Suprapubic skin (tissue), 4 donors: Measurements from ENCODE around the gene FARSA. TPM values are rescaled to one million over a fixed set of nuclear protein-coding genes. Genes with fewer than 3 reads are reported as not detected.

ENCODE experiments used
- DNase-seq, 2 donors: peaks; one replicate each; pipeline ENCODE4 v3.0.0-alpha.2; 2019; ENCODE audit warnings: low spot score in 2 of 2
- H3K27ac ChIP-seq: fragments of 200-600 bp; sonication (generic); one replicate; pipeline ENCODE4 v1.5.1; 2019
- H3K27me3 ChIP-seq: fragments of 200-600 bp; sonication (generic); one replicate; pipeline ENCODE4 v1.5.1; 2019
- H3K36me3 ChIP-seq: fragments of 200-600 bp; sonication (generic); one replicate; pipeline ENCODE4 v1.5.1; 2019
- H3K4me1 ChIP-seq: fragments of 200-600 bp; sonication (generic); one replicate; pipeline ENCODE4 v1.5.1; 2019
- H3K4me3 ChIP-seq: fragments of 200-600 bp; sonication (generic); one replicate; pipeline ENCODE4 v1.5.1; 2019; ENCODE audit warnings: mild to moderate bottlenecking
- H3K9me3 ChIP-seq: fragments of 200-600 bp; sonication (generic); one replicate; pipeline ENCODE4 v1.5.1; 2019
- EP300 ChIP-seq: sonication (generic); formaldehyde crosslinking; IDR thresholded peaks from one replicate; pipeline ENCODE4 v1.6.1; 2017; ENCODE audit warnings: antibody characterized with exemption
- POLR2A ChIP-seq, 2 donors: fragments of 450-650 bp; IDR thresholded peaks; one replicate each; pipeline ENCODE4 v1.6.1; 2017; ENCODE audit warnings: antibody characterized with exemption in 2 of 2, mild to moderate bottlenecking in 2 of 2, moderate library complexity in 2 of 2
- POLR2AphosphoS5 ChIP-seq, 3 donors: sonication (generic); formaldehyde crosslinking; IDR thresholded peaks; one replicate each; pipeline ENCODE4 v1.6.1; 2017; ENCODE audit warnings: antibody characterized with exemption in 3 of 3
- WGBS: methylation state at CpG from one replicate; pipeline ENCODE4 v1.1.5; 2018; 5-methylcytosine and 5-hydroxymethylcytosine counted together
- total RNA-seq, 4 donors: library from RNA; depleted of rRNA; stranded (reverse); fragments of >200 nt; gene quantifications; one replicate each; pipeline ENCODE4 v1.1.0, GENCODE V29; 2016
- TF ChIP-seq, protein P1 (sequence below), 2 donors: fragments of 200-600 bp in 1 of 2; fragments of 450-650 bp in 1 of 2; sonication (generic) in 1 of 2; IDR thresholded peaks; one replicate each; pipeline ENCODE4 v1.5.1; 2016 to 2019; ENCODE audit warnings: antibody characterized with exemption in 2 of 2, mild to moderate bottlenecking in 1 of 2, moderate library complexity in 1 of 2

FARSA gene
- total RNA-seq, 4 donors from 2014 or later: 49.0 to 60.6 (median 50.9) TPM

DNA sequence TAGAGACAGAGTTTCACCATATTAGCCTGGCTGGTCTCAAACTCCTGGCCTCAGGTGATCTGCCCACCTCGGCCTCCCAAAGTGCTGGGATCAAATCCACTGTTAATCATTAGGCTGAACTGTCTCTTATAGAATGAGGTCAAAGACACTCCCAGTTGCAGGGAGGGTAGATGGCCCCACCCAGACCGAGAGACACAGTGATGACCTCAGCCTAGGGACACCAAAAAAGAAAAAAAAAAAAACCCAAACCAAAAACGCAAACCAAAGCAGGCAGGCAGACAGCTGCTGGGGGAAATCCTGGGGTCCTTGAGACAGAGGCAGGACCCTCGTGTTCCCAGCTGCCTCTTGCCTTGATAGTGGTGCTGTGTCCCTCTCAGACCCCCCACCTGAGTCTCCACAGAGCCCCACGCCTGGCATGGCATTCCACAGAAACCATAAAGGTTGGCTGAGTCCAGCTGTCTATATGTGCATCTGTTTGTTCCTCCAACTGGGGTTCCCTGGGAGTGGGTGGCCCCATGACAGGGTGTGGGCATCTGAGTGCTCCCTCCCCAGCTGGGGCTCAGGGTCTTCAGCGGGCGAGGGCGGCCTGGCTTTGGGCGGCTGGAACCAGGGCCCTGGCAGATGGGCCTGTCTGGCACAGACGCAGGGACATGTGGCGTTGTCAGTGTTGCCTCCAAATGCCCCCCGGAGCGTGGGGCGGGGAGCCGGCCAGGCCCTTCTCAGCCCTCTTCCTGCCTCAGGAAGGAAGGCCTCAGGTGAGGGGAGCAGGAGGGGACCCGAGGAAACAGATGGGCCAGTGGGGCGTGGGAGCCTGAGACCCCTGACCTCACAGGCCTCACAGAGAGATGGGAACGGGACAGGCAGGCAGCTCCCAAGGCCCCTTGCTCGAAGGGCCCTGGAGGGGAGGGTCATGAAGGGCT is 41.0 kb upstream of the FARSA start:
- Histone ChIP-seq H3K4me3 (no peak overlapping the region), H3K27ac (no peak overlapping the region), H3K9me3 (no peaks in the 10 kb centered on the region), H3K27me3 (no peaks in the 10 kb centered on the region), H3K4me1 (no peaks in the 10 kb centered on the region), H3K36me3 (no peaks in the 10 kb centered on the region)
- TF ChIP-seq EP300 (no peak), POLR2AphosphoS5 (IDR thresholded peaks at IDR 0.05) (no peak), POLR2A (IDR thresholded peaks at IDR 0.05) (no peak)
- TF ChIP-seq, protein P1, sequence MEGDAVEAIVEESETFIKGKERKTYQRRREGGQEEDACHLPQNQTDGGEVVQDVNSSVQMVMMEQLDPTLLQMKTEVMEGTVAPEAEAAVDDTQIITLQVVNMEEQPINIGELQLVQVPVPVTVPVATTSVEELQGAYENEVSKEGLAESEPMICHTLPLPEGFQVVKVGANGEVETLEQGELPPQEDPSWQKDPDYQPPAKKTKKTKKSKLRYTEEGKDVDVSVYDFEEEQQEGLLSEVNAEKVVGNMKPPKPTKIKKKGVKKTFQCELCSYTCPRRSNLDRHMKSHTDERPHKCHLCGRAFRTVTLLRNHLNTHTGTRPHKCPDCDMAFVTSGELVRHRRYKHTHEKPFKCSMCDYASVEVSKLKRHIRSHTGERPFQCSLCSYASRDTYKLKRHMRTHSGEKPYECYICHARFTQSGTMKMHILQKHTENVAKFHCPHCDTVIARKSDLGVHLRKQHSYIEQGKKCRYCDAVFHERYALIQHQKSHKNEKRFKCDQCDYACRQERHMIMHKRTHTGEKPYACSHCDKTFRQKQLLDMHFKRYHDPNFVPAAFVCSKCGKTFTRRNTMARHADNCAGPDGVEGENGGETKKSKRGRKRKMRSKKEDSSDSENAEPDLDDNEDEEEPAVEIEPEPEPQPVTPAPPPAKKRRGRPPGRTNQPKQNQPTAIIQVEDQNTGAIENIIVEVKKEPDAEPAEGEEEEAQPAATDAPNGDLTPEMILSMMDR (IDR thresholded peaks at IDR 0.05): no peak
- WGBS: 58% methylated on average over 9 of the region's 19 CpGs
- DNase-seq: peak in 1 of 2 donors; percentile 64

DNA sequence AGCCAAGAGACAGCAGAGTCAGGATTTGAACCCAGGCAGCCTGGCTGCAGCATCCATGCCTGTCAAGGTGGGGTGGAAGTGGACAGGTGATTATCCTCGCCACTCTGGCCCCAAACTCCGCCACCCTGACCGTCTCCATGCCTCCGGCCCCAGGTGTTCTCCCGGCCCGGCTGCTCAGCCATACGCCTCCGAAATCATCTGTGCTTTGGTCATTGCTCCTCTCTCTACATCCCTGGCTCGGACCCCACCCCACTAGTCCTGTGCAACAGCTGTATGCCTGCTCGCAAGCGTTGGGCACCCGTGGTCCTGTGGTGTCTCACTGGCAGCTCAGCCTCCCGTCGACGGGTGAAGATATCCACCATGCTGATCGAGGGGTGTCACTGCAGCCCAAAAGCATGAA is 39.7 kb upstream of the FARSA start:
- no peak overlapping the region for H3K27ac ChIP-seq
- H3K36me3 ChIP-seq: no peaks in the 10 kb centered on the region
- 88% methylated on average over 16 of the region's 16 CpGs for WGBS
- TF ChIP-seq EP300 (no peak), POLR2A (IDR thresholded peaks at IDR 0.05) (no peak), POLR2AphosphoS5 (IDR thresholded peaks at IDR 0.05) (no peak)
- TF ChIP-seq, protein P1 (IDR thresholded peaks at IDR 0.05): no peak
- no peak overlapping the region for H3K4me3 ChIP-seq
- no peaks in the 10 kb centered on the region for H3K9me3 ChIP-seq
- DNase-seq: no peak
- no peaks in the 10 kb centered on the region for H3K4me1 ChIP-seq
- no peaks in the 10 kb centered on the region for H3K27me3 ChIP-seq

DNA sequence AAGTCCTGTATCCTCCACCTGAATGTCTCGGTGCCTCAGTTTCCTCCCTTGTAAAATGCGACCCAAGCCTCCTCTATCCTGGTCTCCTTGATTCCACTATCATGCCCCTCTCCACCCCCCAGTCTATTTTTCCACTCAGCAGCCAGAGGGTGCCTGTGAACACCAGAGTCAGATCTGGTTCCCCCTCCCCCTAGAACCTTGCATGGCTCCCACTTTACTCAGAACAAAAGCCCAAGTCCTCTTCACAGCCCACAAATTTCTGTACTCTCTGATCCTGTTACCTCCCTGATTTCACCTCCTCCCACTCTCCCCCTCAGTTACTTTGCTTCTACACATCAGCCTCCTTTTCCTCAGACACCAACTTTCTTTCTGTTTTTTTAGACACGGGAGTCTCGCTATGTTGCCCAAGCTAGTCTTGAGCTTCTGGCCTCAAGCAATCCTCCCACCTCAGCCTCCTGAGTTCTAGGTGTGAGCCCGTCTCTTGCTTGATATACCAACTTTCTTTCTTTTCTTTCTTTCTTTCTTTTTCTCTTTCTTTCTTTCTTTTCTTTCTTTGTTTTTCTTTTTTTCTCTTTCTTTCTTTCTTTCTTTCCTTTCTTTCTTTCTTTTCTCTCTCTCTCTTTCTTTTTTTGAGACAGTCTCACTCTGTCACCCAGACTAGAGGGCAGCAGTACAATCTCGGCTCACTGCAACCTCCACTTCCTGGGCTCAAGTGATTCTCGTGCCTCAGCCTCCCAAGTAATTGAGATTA is 36.7 kb upstream of the FARSA start:
- H3K9me3 ChIP-seq: no peaks in the 10 kb centered on the region
- H3K27me3 ChIP-seq: no peaks in the 10 kb centered on the region
- no peaks in the 10 kb centered on the region for H3K36me3 ChIP-seq
- no peak for DNase-seq
- H3K4me1 ChIP-seq: peaks cover 5% of the 10 kb centered on the region
- TF ChIP-seq POLR2A (IDR thresholded peaks at IDR 0.05): no peak
- TF ChIP-seq, protein P1 (IDR thresholded peaks at IDR 0.05): no peak
- TF ChIP-seq POLR2AphosphoS5 (IDR thresholded peaks at IDR 0.05): no peak
- TF ChIP-seq EP300: no peak
- WGBS: 91% methylated on average over 7 of the region's 7 CpGs
- no peak overlapping the region for H3K27ac ChIP-seq
- no peak overlapping the region for H3K4me3 ChIP-seq

- Histone ChIP-seq H3K27ac (no peak within 1 kb of the TSS), H3K9me3 (no peaks in the 10 kb centered on the region), H3K36me3 (no peaks in the 10 kb centered on the region), H3K27me3 (no peaks in the 10 kb centered on the region), H3K4me3 (no peak within 1 kb of the TSS), H3K4me1 (peaks cover 9% of the 10 kb centered on the region)
- no peak for TF ChIP-seq POLR2A (IDR thresholded peaks at IDR 0.05)
- TF ChIP-seq POLR2AphosphoS5 (IDR thresholded peaks at IDR 0.05): no peak
- TF ChIP-seq, protein P1 (IDR thresholded peaks at IDR 0.05): no peak
- no peak for TF ChIP-seq EP300
- WGBS: 45% methylated on average over 8 of the region's 14 CpGs
- no peak for DNase-seq
Measured at GRCh38 chr19:12969292-12969988, 35.9 kb upstream of the FARSA start, which contains the start of gene DAND5. TSS of gene DAND5 (plus strand) at chr19:12969576. CDS start at chr19:12969661, 85 bp downstream.
